Gastrocnemius medialis (tissue), 4 donors: ENCODE measurements around the gene SLC15A2.

Experiments
- POLR2A ChIP-seq, 2 donors: fragments of 450-650 bp; IDR thresholded peaks; one replicate each; pipeline ENCODE4 v1.6.1; 2017; ENCODE audit warnings: antibody characterized with exemption in 2 of 2, mild to moderate bottlenecking in 2 of 2, moderate library complexity in 2 of 2
- TF ChIP-seq, protein P1 (sequence below), 5 experiments: fragments of 450-650 bp in 3 of 5; fragments of 200-600 bp in 2 of 5; sonication (generic) in 2 of 5; IDR thresholded peaks in 4 of 5; conservative IDR thresholded peaks in 1 of 5; 1 replicate in 4 of 5; 2 replicates in 1 of 5; pipeline ENCODE4 v1.5.1; 2016 to 2019; ENCODE audit warnings: antibody characterized with exemption in 5 of 5, mild to moderate bottlenecking in 3 of 5, moderate library complexity in 3 of 5

DNA sequence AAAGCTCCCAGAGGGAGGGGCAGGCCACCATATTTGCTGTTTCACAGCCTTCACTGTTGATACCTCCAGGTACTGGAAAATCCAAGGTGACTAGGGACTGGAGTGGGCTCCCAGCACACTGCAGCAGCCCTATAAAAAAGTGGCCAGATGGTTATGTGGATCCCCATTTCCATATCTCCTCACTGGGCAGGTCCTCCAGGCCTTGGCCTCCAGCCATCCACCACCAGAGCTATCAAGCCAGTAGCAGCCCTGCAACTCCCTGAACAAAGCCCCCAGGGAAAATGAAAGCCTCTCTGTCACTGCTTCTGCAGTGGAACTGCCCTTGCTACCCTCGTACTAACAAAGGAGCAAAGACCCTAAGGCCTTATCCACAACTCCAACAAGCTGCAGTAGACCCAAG is 69.4 kb downstream of the SLC15A2 start:
- TF ChIP-seq, protein P1, sequence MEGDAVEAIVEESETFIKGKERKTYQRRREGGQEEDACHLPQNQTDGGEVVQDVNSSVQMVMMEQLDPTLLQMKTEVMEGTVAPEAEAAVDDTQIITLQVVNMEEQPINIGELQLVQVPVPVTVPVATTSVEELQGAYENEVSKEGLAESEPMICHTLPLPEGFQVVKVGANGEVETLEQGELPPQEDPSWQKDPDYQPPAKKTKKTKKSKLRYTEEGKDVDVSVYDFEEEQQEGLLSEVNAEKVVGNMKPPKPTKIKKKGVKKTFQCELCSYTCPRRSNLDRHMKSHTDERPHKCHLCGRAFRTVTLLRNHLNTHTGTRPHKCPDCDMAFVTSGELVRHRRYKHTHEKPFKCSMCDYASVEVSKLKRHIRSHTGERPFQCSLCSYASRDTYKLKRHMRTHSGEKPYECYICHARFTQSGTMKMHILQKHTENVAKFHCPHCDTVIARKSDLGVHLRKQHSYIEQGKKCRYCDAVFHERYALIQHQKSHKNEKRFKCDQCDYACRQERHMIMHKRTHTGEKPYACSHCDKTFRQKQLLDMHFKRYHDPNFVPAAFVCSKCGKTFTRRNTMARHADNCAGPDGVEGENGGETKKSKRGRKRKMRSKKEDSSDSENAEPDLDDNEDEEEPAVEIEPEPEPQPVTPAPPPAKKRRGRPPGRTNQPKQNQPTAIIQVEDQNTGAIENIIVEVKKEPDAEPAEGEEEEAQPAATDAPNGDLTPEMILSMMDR (IDR thresholded peaks at IDR 0.05 in 4 of 5, conservative IDR thresholded peaks at IDR 0.05 in 1 of 5) = no peak
- TF ChIP-seq POLR2A (IDR thresholded peaks at IDR 0.05) = no peak
